Muscle of arm (tissue), 12 donors: Measurements from ENCODE around the gene ADGRF3. TPM values are rescaled to one million over a fixed set of nuclear protein-coding genes. Genes with fewer than 3 reads are reported as not detected.
"Not testable (repeated sequence)": the region's sequence is repeated elsewhere in the genome, so short reads cannot be mapped to it uniquely, and the experiment has no call there.

ENCODE experiments used
- DNase-seq: peaks from one replicate; pipeline ENCODE4 v3.0.0-alpha.2; 2013
- polyA plus RNA-seq, 12 donors: library from polyadenylated mRNA; unstranded; fragments of 120-200 nt; gene quantifications; one replicate each; pipeline ENCODE4 v1.2.1, GENCODE V29; 2013; ENCODE audit not compliant: insufficient read length in 12 of 12

ADGRF3 gene
- polyA plus RNA-seq, 12 donors = 0.15 to 0.82 (median 0.26) TPM; not detected in 2

GRCh38 chr2:26317377-26318105 is 29.0 kb downstream of the ADGRF3 start:
- DNase-seq = no peak

- no peak for DNase-seq
Observed at GRCh38 chr2:26316845-26317244, 29.7 kb downstream of the ADGRF3 start.

- DNase-seq = no peak
Observed at GRCh38 chr2:26316041-26316440, 30.5 kb downstream of the ADGRF3 start.

- DNase-seq = no peak
Observed at GRCh38 chr2:26314243-26314642, 32.3 kb downstream of the ADGRF3 start.

- DNase-seq = no peak
Observed at GRCh38 chr2:26313446-26313845, 33.1 kb downstream of the ADGRF3 start.

- no peak for DNase-seq
Observed at GRCh38 chr2:26312471-26312870, 34.1 kb downstream of the ADGRF3 start.

GRCh38 chr2:26309921-26310320 is 36.7 kb downstream of the ADGRF3 start:
- DNase-seq = no peak

GRCh38 chr2:26305540-26305939 is 41.0 kb downstream of the ADGRF3 start:
- no peak for DNase-seq

- DNase-seq = not testable (repeated sequence)
Observed at GRCh38 chr2:26305094-26305493, 41.5 kb downstream of the ADGRF3 start.

- no peak for DNase-seq
Observed at GRCh38 chr2:26302846-26303245, 43.7 kb downstream of the ADGRF3 start.

- DNase-seq = peak; percentile 34
Observed at GRCh38 chr2:26300234-26300925, 46.2 kb downstream of the ADGRF3 start.

- peak; percentile 64 for DNase-seq
Observed at GRCh38 chr2:26299471-26300101, 47.0 kb downstream of the ADGRF3 start.

GRCh38 chr2:26298638-26299393 is 47.8 kb downstream of the ADGRF3 start:
- peak; percentile 59 for DNase-seq

GRCh38 chr2:26298286-26298637 is 48.3 kb downstream of the ADGRF3 start:
- no peak for DNase-seq

GRCh38 chr2:26297061-26297460 is 49.5 kb downstream of the ADGRF3 start:
- no peak for DNase-seq

- no peak for DNase-seq
Observed at GRCh38 chr2:26295511-26295910, 51.1 kb downstream of the ADGRF3 start.

GRCh38 chr2:26292646-26293045 is 53.9 kb downstream of the ADGRF3 start:
- no peak for DNase-seq

GRCh38 chr2:26290001-26290400 is 56.6 kb downstream of the ADGRF3 start:
- no peak for DNase-seq

GRCh38 chr2:26285931-26286330 is 60.7 kb downstream of the ADGRF3 start:
- DNase-seq = no peak

GRCh38 chr2:26284132-26284531 is 62.5 kb downstream of the ADGRF3 start:
- DNase-seq = no peak

- DNase-seq = no peak
Observed at GRCh38 chr2:26283606-26284005, 63.0 kb downstream of the ADGRF3 start.

- no peak for DNase-seq
Observed at GRCh38 chr2:26281226-26281625, 65.4 kb downstream of the ADGRF3 start.
